Activated CD4-positive, alpha-beta T cell treated with anti-CD3 and anti-CD28 coated beads for 36 hours (primary cell): ENCODE measurements around the gene DTL. TPM values are rescaled to one million over a fixed set of nuclear protein-coding genes. Genes with fewer than 3 reads are reported as not detected.
A peak's percentile ranks its signal among the peaks of the same experiment; 100 is the strongest.

Experiments
- ATAC-seq: fragments of 200-7000 bp; cut with Tn5 transposase; one replicate; pipeline ENCODE4 v1.10.0; 2021; ENCODE audit warnings: mild to moderate bottlenecking, moderate library complexity
- CTCF ChIA-PET: fragments of 350-600 bp; sonication (Branson Sonifier 250); formaldehyde crosslinking; loops from one replicate; lab custom pipeline; 2021; ENCODE audit warnings: antibody characterized with exemption; lab: Charles Lee
- POLR2A ChIA-PET: fragments of 350-600 bp; sonication (Branson Sonifier 250); formaldehyde crosslinking; loops from one replicate; lab custom pipeline; 2021; ENCODE audit warnings: antibody characterized with exemption, inconsistent platforms; lab: Charles Lee
- DNase-seq: peaks from one replicate; pipeline ENCODE4 v3.0.0-alpha.2; 2020
- H3K27ac Mint-ChIP-seq: one replicate; pipeline ENCODE4 v1.8.0; 2021; ENCODE audit warnings: mixed read lengths
- H3K27me3 Mint-ChIP-seq: one replicate; pipeline ENCODE4 v1.8.0; 2021; ENCODE audit warnings: mixed read lengths
- H3K36me3 Mint-ChIP-seq: one replicate; pipeline ENCODE4 v1.8.0; 2021; ENCODE audit warnings: low read depth, mixed read lengths
- H3K4me1 Mint-ChIP-seq: one replicate; pipeline ENCODE4 v1.8.0; 2021; ENCODE audit warnings: mixed read lengths
- H3K4me3 Mint-ChIP-seq: one replicate; pipeline ENCODE4 v1.8.0; 2021; ENCODE audit warnings: mild to moderate bottlenecking, moderate library complexity, mixed read lengths
- H3K9me3 Mint-ChIP-seq: one replicate; pipeline ENCODE4 v1.8.0; 2021; ENCODE audit warnings: low read depth, mixed read lengths
- intact Hi-C, 2 experiments: fragments of 100-400 bp; cut with DNase I in 1 of 2; cut with micrococcal nuclease in 1 of 2; formaldehyde crosslinking; loops; one replicate each; pipeline versions ENCODE4 v1.14.2 to v1.15.1; 2022 to 2024; cut with DNase I, micrococcal nuclease
- total RNA-seq, 2 experiments: library from RNA; stranded (reverse); gene quantifications; one replicate each; pipeline ENCODE4 v1.2.3, GENCODE V29; 2021

The DTL gene
- total RNA-seq, 2 experiments from 2014 or later = 82.1 to 114 TPM

DNA sequence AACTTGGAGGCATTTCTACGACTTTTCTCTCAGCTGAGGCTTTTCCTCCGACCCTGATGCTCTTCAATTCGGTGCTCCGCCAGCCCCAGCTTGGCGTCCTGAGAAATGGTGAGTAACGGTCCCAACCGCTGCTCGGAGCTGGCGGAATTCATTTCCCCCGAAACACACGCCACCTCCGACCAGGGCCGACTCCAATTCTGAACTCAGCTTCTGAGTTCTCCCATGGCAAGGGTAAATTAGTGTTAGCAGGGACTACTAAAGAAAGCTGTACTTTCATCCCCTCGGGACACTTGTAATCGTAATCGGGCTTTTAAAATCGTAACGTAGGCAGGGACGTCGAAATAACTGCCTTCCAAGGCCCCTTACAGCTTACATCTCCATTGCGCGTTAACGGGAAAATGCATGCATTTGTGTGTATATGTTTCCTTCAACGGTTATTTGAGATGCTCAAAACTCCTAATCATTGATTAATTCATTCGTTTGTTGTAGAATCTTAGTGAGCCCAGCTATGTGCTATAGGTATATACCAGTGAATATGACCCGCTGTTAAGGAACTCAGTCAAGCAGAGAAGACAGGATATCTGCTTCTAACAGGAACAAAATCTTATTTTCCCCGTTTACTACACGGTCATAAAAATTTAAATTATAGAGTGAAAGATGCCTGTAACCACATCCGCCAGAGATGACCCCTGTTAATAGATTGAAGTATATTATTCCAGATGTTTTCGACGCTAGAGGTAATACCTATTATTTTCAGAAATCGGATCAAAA is 472 bp downstream of the DTL start:
- H3K4me1 Mint-ChIP-seq = peaks cover 55% of the 10 kb centered on the region
- no peaks in the 10 kb centered on the region for H3K9me3 Mint-ChIP-seq
- H3K27ac Mint-ChIP-seq = peak overlapping the region; percentile 100
- peaks cover 2% of the 10 kb centered on the region for H3K27me3 Mint-ChIP-seq
- POLR2A ChIA-PET = interaction anchor here (0.6 to 2.4 kb wide), 11 partner anchors 12 to 618 kb away, joined by 3 to 11 read pairs (median 5); partner anchors contain the start of genes NEK2, PPP2R5A and SLC30A1
- intact Hi-C loops = loop anchor here (1.0 to 10.0 kb wide), 21 partner anchors 24 to 979 kb away; partner anchors contain the start of genes LPGAT1 (in 2 of the 2), NENF (in 2 of the 2), PPP2R5A (in 2 of the 2) and SLC30A1 (in 2 of the 2)
- CTCF ChIA-PET = interaction anchor here (0.5 to 3.3 kb wide), 44 partner anchors 9 to 822 kb away, joined by 3 to 26 read pairs (median 4); no protein-coding TSS in a partner anchor
- DNase-seq (no peak), ATAC-seq (peak; percentile 15)
- H3K36me3 Mint-ChIP-seq = peaks cover 53% of the 10 kb centered on the region
- peak overlapping the region; percentile 85 for H3K4me3 Mint-ChIP-seq

DNA sequence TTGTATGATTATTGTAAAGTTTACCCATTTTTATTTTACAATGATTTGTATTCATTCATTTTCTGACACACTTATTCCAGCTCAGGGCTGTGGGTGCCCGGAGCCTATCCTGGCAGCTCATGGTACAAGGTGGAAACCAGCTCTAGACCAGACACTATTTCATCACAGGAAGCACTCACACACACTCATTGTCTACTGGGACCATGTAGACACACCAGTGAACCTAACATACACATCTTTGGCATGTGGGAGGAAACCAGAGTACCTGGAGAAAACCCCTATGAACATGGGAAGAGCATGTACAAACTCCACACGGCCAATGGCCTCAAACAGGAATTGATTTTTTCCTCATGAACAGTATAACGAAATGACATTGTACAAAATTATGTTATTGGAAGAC is 2.4 kb downstream of the DTL start:
- peak; percentile 21 for DNase-seq
- Mint-ChIP-seq H3K36me3 (peaks cover 51% of the 10 kb centered on the region), H3K9me3 (no peaks in the 10 kb centered on the region), H3K27me3 (peaks cover 3% of the 10 kb centered on the region), H3K4me1 (peaks cover 41% of the 10 kb centered on the region), H3K4me3 (peak overlapping the region; percentile 85), H3K27ac (no peak overlapping the region)
- no peak for ATAC-seq
- POLR2A ChIA-PET = no interaction called here
- intact Hi-C loops = loop anchor here (5.0 to 10.0 kb wide), 6 partner anchors 206 to 653 kb away; partner anchors contain the start of genes ATF3 (in 1 of the 2), LPGAT1 (in 1 of the 2) and SLC30A1 (in 1 of the 2)
- CTCF ChIA-PET = interaction anchor here (1.1 to 1.9 kb wide), 2 partner anchors 25 to 357 kb away, joined by 4 read pairs; no protein-coding TSS in a partner anchor

DNA sequence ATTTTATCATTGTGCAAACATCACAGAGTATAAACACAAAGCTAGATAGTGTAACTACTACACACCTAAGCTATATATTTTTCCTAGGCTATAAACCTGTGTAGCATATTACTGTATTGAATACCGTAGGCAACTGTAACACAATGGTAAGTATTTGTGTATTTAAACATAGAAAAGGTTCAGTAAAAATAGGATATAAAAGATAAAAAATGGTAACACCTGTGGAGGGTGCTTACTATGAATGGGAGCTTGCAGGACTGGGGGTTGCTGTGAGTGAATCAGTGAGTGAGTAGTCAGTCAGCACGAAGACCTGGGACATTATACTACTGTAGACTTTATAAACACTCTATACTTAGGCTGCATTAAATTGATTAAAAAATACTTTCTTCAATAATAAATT is 4.1 kb downstream of the DTL start:
- POLR2A ChIA-PET = no interaction called here
- ATAC-seq (no peak), DNase-seq (no peak)
- Mint-ChIP-seq H3K9me3 (no peaks in the 10 kb centered on the region), H3K27me3 (peaks cover 3% of the 10 kb centered on the region), H3K4me1 (peaks cover 30% of the 10 kb centered on the region), H3K4me3 (no peak overlapping the region), H3K27ac (no peak overlapping the region), H3K36me3 (peaks cover 49% of the 10 kb centered on the region)
- CTCF ChIA-PET = interaction anchor here (0.6 to 2.1 kb wide), 7 partner anchors 8 to 359 kb away, joined by 3 to 6 read pairs (median 3); no protein-coding TSS in a partner anchor
- intact Hi-C loops = loop anchor here (5.0 to 10.0 kb wide), 6 partner anchors 207 to 655 kb away; partner anchors contain the start of genes ATF3 (in 1 of the 2), LPGAT1 (in 1 of the 2) and SLC30A1 (in 1 of the 2)

DNA sequence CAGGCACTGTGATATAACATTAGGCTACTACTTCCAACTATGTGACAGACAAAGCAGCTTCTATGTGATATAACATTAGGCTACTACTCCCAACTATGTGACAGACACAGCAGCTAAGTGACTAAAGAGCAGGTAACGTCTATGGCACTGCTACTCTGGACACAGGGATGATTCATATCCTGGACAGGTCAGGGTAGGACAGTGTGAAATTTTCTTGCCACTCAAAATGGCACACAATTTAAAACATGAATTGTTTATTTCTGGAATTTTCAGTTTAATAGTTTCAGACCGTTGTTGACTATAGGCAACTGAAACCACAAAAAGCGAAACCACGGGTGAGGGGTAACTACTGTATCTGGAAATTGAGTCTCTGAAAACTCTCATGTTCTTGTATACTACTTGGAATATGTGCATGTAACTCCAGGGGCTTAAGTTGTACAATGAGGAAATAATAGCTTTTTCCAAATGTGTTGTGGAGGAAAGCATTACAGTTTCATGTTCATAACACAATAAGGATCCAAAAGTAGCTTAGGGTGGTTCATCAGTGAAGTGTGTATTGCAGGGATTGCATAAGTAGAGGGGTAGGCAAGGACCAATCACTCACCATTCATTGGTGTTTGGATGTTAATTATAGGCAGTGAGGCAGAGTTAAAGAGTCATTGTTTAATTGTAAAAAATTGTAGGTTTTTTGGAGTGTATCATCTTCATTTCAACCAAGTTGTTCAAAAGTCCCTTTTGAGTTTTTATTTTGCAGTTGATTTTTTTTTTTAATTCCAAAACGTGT is 5.3 kb downstream of the DTL start:
- POLR2A ChIA-PET = interaction anchor here (0.8 kb wide), 1 partner anchor 14 kb away, joined by 7 read pairs; no protein-coding TSS in a partner anchor
- Mint-ChIP-seq H3K36me3 (peaks cover 58% of the 10 kb centered on the region), H3K4me1 (peaks cover 30% of the 10 kb centered on the region), H3K27me3 (peaks cover 3% of the 10 kb centered on the region), H3K27ac (no peak overlapping the region), H3K4me3 (peak overlapping the region; percentile 11), H3K9me3 (no peaks in the 10 kb centered on the region)
- intact Hi-C loops = no loop called here
- no peak for ATAC-seq
- DNase-seq = no peak
- CTCF ChIA-PET = interaction anchor here (0.9 to 2.1 kb wide), 2 partner anchors 30 to 360 kb away, joined by 3 to 6 read pairs; no protein-coding TSS in a partner anchor

DNA sequence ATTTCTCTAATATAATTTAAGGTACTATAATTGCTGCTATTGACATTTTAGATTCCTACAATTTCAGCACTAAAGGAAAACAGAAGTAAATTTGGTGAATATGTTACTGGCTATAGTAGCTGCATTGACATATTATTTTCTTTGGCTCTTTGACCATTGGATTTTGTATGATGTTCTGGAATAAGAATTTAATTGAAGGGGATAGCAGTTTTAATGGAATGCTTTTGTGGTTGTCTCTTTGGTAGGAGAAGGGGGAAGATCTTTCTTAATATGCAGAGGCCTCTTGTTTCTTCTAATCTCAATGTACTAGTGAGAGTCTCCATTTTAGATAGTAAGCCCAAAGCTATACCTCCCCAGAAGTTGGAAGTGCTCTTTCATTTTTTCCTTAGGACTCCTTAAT is 6.9 kb downstream of the DTL start:
- peaks cover 24% of the 10 kb centered on the region for H3K4me1 Mint-ChIP-seq
- H3K27me3 Mint-ChIP-seq = peaks cover 3% of the 10 kb centered on the region
- intact Hi-C loops = no loop called here
- no peak overlapping the region for H3K27ac Mint-ChIP-seq
- DNase-seq (no peak), ATAC-seq (no peak)
- no peaks in the 10 kb centered on the region for H3K9me3 Mint-ChIP-seq
- POLR2A ChIA-PET = no interaction called here
- no peak overlapping the region for H3K4me3 Mint-ChIP-seq
- peaks cover 56% of the 10 kb centered on the region for H3K36me3 Mint-ChIP-seq
- CTCF ChIA-PET = no interaction called here

DNA sequence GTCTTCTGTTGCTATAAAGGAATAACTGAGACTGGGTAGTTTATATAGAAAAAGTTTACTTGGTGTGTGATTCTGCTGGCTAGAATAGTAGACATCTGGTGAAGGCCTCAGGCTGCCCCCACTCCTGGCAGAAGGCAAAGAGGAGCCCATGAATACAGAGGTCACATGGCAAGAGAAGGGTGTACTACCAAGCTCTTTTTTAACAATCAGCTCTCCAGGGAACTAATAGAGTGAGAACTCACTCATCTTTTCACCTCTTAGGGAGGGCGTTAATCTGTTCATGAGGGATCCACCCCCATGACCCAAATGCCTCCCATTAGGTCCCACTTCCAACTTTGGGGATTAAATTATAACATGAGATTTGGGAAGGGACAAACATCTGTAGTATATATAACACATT is 9.3 kb downstream of the DTL start:
- H3K27ac Mint-ChIP-seq = no peak overlapping the region
- peaks cover 10% of the 10 kb centered on the region for H3K4me1 Mint-ChIP-seq
- POLR2A ChIA-PET = no interaction called here
- intact Hi-C loops = no loop called here
- no peak overlapping the region for H3K4me3 Mint-ChIP-seq
- peaks cover 3% of the 10 kb centered on the region for H3K27me3 Mint-ChIP-seq
- peaks cover 56% of the 10 kb centered on the region for H3K36me3 Mint-ChIP-seq
- no peak for ATAC-seq
- no peak for DNase-seq
- H3K9me3 Mint-ChIP-seq = no peaks in the 10 kb centered on the region
- CTCF ChIA-PET = interaction anchor here (1.5 to 1.9 kb wide), 2 partner anchors 9 to 17 kb away, joined by 6 to 7 read pairs; partner anchors contain the start of genes DTL and INTS7

DNA sequence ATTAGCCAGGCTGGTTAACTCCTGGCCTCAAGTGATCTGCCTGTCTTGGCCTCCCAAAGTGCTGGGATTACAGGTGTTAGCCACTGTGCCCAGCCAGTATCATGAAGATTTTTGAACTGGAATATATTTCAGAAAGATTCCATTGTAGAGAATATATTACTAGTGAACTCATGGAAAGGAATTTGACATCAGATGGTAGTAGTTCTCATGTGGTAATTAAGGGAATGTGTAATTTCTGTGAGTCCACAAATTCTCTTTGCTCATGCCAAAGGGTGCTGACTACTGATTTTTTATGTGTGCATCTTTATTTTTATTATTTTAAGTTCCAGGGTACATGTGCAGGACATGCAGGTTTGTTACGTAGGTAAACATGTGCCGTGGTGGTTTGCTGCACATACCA is 10.4 kb downstream of the DTL start:
- H3K27ac Mint-ChIP-seq = no peak overlapping the region
- intact Hi-C loops = no loop called here
- no peak overlapping the region for H3K4me3 Mint-ChIP-seq
- H3K27me3 Mint-ChIP-seq = peaks cover under 1% of the 10 kb centered on the region
- POLR2A ChIA-PET = interaction anchor here (0.6 kb wide), 1 partner anchor 113 kb away, joined by 3 read pairs; no protein-coding TSS in a partner anchor
- peaks cover 4% of the 10 kb centered on the region for H3K4me1 Mint-ChIP-seq
- no peaks in the 10 kb centered on the region for H3K9me3 Mint-ChIP-seq
- peaks cover 60% of the 10 kb centered on the region for H3K36me3 Mint-ChIP-seq
- CTCF ChIA-PET = interaction anchor here (0.6 to 2.7 kb wide), 3 partner anchors 10 to 596 kb away, joined by 3 to 20 read pairs (median 4); partner anchors contain the start of genes DTL and INTS7
- ATAC-seq (no peak), DNase-seq (no peak)

DNA sequence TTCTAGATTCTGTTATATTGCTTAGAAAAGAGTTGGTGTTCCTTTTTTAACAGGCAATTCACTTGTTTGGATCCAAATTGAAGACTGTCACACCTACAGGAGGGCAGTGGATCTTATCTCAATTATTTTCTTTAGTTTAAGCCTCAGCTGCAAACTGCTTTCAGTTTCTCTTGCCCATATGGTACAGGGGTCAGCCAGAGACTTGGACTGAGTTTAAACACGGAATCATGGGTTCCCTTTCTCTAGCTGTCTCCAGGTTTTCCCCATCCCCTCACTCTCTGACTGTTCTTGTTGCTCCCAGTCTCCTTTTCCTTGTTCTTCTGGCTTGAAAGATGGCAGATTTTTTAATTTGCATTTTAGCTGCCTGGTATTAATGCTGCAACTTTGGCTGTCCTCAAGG is 18.4 kb downstream of the DTL start:
- intact Hi-C loops = no loop called here
- CTCF ChIA-PET = interaction anchor here (1.1 to 1.5 kb wide), 2 partner anchors 19 to 373 kb away, joined by 3 to 4 read pairs; no protein-coding TSS in a partner anchor
- no peaks in the 10 kb centered on the region for H3K4me1 Mint-ChIP-seq
- POLR2A ChIA-PET = interaction anchor here (0.7 kb wide), 1 partner anchor 373 kb away, joined by 4 read pairs; no protein-coding TSS in a partner anchor
- no peaks in the 10 kb centered on the region for H3K27me3 Mint-ChIP-seq
- H3K9me3 Mint-ChIP-seq = peaks cover 12% of the 10 kb centered on the region
- no peak for ATAC-seq
- no peak overlapping the region for H3K4me3 Mint-ChIP-seq
- H3K27ac Mint-ChIP-seq = peak overlapping the region; percentile 16
- H3K36me3 Mint-ChIP-seq = peaks cover 86% of the 10 kb centered on the region
- no peak for DNase-seq

DNA sequence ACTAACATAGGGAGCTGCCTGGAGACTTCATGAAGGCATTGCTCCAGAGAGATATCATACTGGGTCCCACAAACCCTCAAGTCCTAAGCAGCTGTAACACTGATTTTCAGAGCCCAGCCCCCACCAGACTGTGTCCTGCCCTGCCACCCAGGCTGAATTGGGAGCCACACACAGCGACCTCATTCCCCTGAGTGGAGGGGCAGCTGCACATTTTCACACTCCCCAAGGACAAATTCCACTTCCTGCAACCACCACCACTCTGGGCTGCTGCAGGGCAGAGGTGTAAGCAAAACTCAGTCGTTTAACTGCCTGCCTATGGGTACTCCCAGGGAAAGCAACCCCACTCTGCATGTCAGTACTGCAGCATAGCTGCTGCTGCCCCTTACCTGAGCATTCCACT is 19.8 kb downstream of the DTL start:
- Mint-ChIP-seq H3K4me3 (no peak overlapping the region), H3K36me3 (peaks cover 79% of the 10 kb centered on the region), H3K27me3 (no peaks in the 10 kb centered on the region), H3K9me3 (peaks cover 12% of the 10 kb centered on the region), H3K4me1 (no peaks in the 10 kb centered on the region), H3K27ac (no peak overlapping the region)
- DNase-seq (no peak), ATAC-seq (no peak)
- CTCF ChIA-PET = interaction anchor here (0.5 to 1.5 kb wide), 2 partner anchors 22 to 375 kb away, joined by 3 to 4 read pairs; no protein-coding TSS in a partner anchor
- intact Hi-C loops = no loop called here
- POLR2A ChIA-PET = no interaction called here

DNA sequence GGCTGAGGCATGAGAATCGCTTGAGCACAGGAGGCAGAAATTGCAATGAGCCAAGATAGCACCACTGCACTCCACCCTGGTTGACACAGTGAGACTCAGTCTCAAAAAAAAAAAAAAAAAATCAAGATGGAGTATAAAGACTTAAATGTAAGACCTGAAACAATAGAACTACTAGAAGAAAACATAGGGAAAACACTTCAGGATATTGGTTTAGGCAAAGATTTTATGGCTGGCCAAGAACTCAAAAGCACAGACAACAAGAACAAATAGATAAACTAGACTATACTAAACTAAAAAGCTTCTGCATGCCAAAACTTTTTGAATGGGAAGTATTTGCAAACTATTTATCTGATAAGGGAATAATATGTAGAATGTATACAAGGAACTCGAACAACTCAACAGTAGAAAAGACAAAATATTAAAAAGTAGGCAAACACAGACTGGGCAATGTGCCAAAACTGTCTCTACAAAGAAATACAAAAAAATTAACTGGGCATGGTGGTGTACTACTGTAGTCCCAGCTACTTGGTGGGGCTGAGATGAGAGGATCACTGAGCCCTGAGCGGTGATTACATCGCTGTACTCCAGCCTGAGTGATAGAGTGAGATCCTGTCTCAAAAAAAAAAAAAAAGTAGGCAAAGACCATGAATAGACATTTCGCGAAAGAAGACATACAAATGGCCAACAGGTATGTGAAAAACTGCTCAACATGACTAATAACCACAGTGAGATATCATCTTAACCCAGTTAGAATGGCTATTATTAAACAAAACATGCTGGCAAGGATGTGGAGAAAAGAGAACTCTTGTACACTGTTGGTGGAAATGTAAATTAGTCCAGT is 25.3 kb downstream of the DTL start:
- H3K9me3 Mint-ChIP-seq = peaks cover 6% of the 10 kb centered on the region
- no peak overlapping the region for H3K4me3 Mint-ChIP-seq
- ChIA-PET POLR2A (no interaction called here), CTCF (interaction anchor here (0.6 to 1.7 kb wide), 5 partner anchors 9 to 380 kb away, joined by 3 to 5 read pairs (median 4); partner anchors contain the start of genes DTL and INTS7)
- no peak overlapping the region for H3K27ac Mint-ChIP-seq
- DNase-seq = no peak
- H3K27me3 Mint-ChIP-seq = no peaks in the 10 kb centered on the region
- H3K4me1 Mint-ChIP-seq = no peaks in the 10 kb centered on the region
- intact Hi-C loops = no loop called here
- peaks cover 56% of the 10 kb centered on the region for H3K36me3 Mint-ChIP-seq
- peak; percentile 19 for ATAC-seq
